ENCODE results near the gene TMEM37. TPM values are rescaled to one million over a fixed set of nuclear protein-coding genes. Genes with fewer than 3 reads are reported as not detected.

Gene TMEM37
- total and polyA plus RNA-seq, 2 of the 13 experiments (the other 11 are each of a cell fraction or from before 2014, with no cell fraction given): 37.7 to 115 TPM

GRCh38 chr2:119448427-119449141, 16.9 kb downstream of the TMEM37 start:
- 0 out of 2 replicates have a peak, but pooled peaks have one; percentile 7 for TF ChIP-seq HNF4A (CRISPR knock-in tag; IDR thresholded peaks at IDR 0.05)
- no peak for TF ChIP-seq HINFP (CRISPR knock-in tag; IDR thresholded peaks at IDR 0.05; ENCODE audit: low read depth)
- TF ChIP-seq ZNF710 (CRISPR knock-in tag; IDR thresholded peaks at IDR 0.05; ENCODE audit: borderline replicate concordance): no peak
- TF ChIP-seq, protein P1, sequence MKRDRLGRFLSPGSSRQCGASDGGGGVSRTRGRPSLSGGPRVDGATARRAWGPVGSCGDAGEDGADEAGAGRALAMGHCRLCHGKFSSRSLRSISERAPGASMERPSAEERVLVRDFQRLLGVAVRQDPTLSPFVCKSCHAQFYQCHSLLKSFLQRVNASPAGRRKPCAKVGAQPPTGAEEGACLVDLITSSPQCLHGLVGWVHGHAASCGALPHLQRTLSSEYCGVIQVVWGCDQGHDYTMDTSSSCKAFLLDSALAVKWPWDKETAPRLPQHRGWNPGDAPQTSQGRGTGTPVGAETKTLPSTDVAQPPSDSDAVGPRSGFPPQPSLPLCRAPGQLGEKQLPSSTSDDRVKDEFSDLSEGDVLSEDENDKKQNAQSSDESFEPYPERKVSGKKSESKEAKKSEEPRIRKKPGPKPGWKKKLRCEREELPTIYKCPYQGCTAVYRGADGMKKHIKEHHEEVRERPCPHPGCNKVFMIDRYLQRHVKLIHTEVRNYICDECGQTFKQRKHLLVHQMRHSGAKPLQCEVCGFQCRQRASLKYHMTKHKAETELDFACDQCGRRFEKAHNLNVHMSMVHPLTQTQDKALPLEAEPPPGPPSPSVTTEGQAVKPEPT (CRISPR knock-in tag; IDR thresholded peaks at IDR 0.05; ENCODE audit: low read depth): no peak
- no peak for TF ChIP-seq ZNF180 (CRISPR knock-in tag; IDR thresholded peaks at IDR 0.05; ENCODE audit: borderline replicate concordance, low read depth)
- TF ChIP-seq POLR2A (IDR thresholded peaks at IDR 0.05; ENCODE audit: insufficient read depth in 1 of 2, low read depth in 2 of 2, low read length in 2 of 2): peak in 1 of 2 experiments; percentile 33; a peak in 1 of 4 replicates
- TF ChIP-seq ZNF30 (CRISPR knock-in tag; IDR thresholded peaks at IDR 0.05): no peak
- TF ChIP-seq NAIF1 (CRISPR knock-in tag; IDR thresholded peaks at IDR 0.05; ENCODE audit: borderline replicate concordance): no peak
- no peak for TF ChIP-seq MXD4 (CRISPR knock-in tag; IDR thresholded peaks at IDR 0.05)
- TF ChIP-seq MNT (IDR thresholded peaks at IDR 0.05): no peak
- TF ChIP-seq MED1 (CRISPR knock-in tag; IDR thresholded peaks at IDR 0.05): 0 out of 2 replicates have a peak, but pooled peaks have one; percentile 22
- TF ChIP-seq GABPA (IDR thresholded peaks at IDR 0.05; ENCODE audit: low read depth, low read length): no peak
- TF ChIP-seq GABPA (CRISPR knock-in tag; IDR thresholded peaks at IDR 0.05; ENCODE audit: low read depth): no peak
- peak; percentile 98 for TF ChIP-seq ZKSCAN8 (CRISPR knock-in tag; IDR thresholded peaks at IDR 0.05; ENCODE audit: borderline replicate concordance)
- no peak for TF ChIP-seq ZFP37 (CRISPR knock-in tag; IDR thresholded peaks at IDR 0.05; ENCODE audit: borderline replicate concordance)
- TF ChIP-seq MAF1 (CRISPR knock-in tag; IDR thresholded peaks at IDR 0.05; ENCODE audit: borderline replicate concordance): no peak
- no peak for TF ChIP-seq ZNF720 (CRISPR knock-in tag; IDR thresholded peaks at IDR 0.05)
- no peak for FAIRE-seq
- Histone ChIP-seq H3K4me2 (ENCODE audit: low read depth, low read length) (no peak overlapping the region), H3K4me3 (replicated peaks in 1 of 3; ENCODE audit: insufficient read depth in 1 of 3, low read depth in 2 of 3, low read length in 3 of 3) (no peak overlapping the region), H3K36me3 (replicated peaks in 1 of 2; ENCODE audit: control insufficient read depth in 1 of 2, insufficient read depth in 2 of 2, low read length in 2 of 2) (no peaks in the 10 kb centered on the region), H2AFZ (ENCODE audit: low read length) (no peak overlapping the region), H3K27ac (ENCODE audit: extremely low read length, insufficient read depth, low read length) (no peak overlapping the region), H3K27me3 (ENCODE audit: control insufficient read depth in 1 of 2, insufficient read depth in 2 of 2, low read length in 2 of 2) (peaks cover 7 to 42% of the 10 kb centered on the region in 2 experiments), H4K20me1 (ENCODE audit: insufficient read depth, low read length) (peaks cover 9% of the 10 kb centered on the region; the same call in 1 of the 2 replicates), H3K79me2 (ENCODE audit: insufficient read depth, low read length) (no peaks in the 10 kb centered on the region), H3K4me1 (ENCODE audit: insufficient read depth, low read length) (peaks cover 9% of the 10 kb centered on the region; the same call in 1 of the 2 replicates), H3K9ac (ENCODE audit: insufficient read depth, low read depth, low read length) (no peak overlapping the region), H3K9me3 (ENCODE audit: low read length) (no peaks in the 10 kb centered on the region)
- intact Hi-C loops (cut with micrococcal nuclease; ENCODE audit: unreplicated experiment): no loop called here
- BruUV-seq (replicated peaks): no TSS peak
- ATAC-seq: peak; percentile 61
- ChIA-PET CTCF (ENCODE audit: low intra/inter-chr PET ratio, low total read pairs) (no interaction called here), POLR2A (interaction anchor here (1.7 kb wide), 1 partner anchor 8 kb away, joined by 4 read pairs; no protein-coding TSS in a partner anchor)
- WGBS (ENCODE audit: low lambda C conversion rate): 52% methylated on average over 9 of the region's 9 CpGs
- DNase-seq (ENCODE audit: low spot score): no peak
- in situ Hi-C loops (cut with HindIII; ENCODE audit: extremely low pct_ligation_motif_present, low pct_unique_long_range_greater_than_20kb): no loop called here

Data from HepG2 (cell line).